K562 (cell line): ENCODE results near the gene BICDL1. TPM values are rescaled to one million over a fixed set of nuclear protein-coding genes. Genes with fewer than 3 reads are reported as not detected.

Experiments
- CEBPZ ChIP-seq: fragments of 150-350 bp; IDR thresholded peaks from 2 replicates; pipeline ENCODE4 v1.6.1; 2014; ENCODE audit warnings: low read depth, mild to moderate bottlenecking, low read length, borderline replicate concordance
- polyA plus RNA-seq, 8 experiments: library from polyadenylated mRNA; depleted of rRNA in 4 of 8; stranded (reverse) in 5 of 8; unstranded in 3 of 8; fragments of >200 nt; fragmentation: Nextera tagmentation in 2 of 8; fragmentation: Illumina TruSeq in 1 of 8; extraction: Ambion mirVana in 2 of 8; extraction: Trizol in 1 of 8; gene quantifications; 2 replicates each; pipeline versions ENCODE4 v1.2.1 to v1.2.3, GENCODE V29; 2011 to 2014; ENCODE audit warnings: inconsistent platforms in 1 of 8, missing spikeins in 1 of 8
- total RNA-seq, 7 experiments: library from RNA; depleted of rRNA in 6 of 7; stranded (reverse); fragments of >200 nt in 6 of 7; fragmentation: Illumina TruSeq in 2 of 7; extraction: Trizol in 2 of 7; gene quantifications; 2 replicates each; pipeline versions ENCODE4 v1.2.1 to v1.2.3, GENCODE V29; 2011 to 2021; ENCODE audit warnings: low replicate concordance in 1 of 7
- TF ChIP-seq, protein P1 (sequence below), 2 experiments: fragments of 450-650 bp; formaldehyde crosslinking in 1 of 2; IDR thresholded peaks; 2 replicates each; pipeline versions ENCODE4 v1.4.0 to v1.6.1; 2014 to 2020; ENCODE audit warnings: mild to moderate bottlenecking in 2 of 2, borderline replicate concordance in 1 of 2, low read depth in 1 of 2

The BICDL1 gene
- total and polyA plus RNA-seq, 9 of the 15 experiments (the other 6 are each of a cell fraction or from before 2014, with no cell fraction given), result 0.06 to 2.0 (median 0.58) TPM

GRCh38 chr12:120067084-120067869, 78.2 kb downstream of the BICDL1 start (continued):
- TF ChIP-seq, protein P1, sequence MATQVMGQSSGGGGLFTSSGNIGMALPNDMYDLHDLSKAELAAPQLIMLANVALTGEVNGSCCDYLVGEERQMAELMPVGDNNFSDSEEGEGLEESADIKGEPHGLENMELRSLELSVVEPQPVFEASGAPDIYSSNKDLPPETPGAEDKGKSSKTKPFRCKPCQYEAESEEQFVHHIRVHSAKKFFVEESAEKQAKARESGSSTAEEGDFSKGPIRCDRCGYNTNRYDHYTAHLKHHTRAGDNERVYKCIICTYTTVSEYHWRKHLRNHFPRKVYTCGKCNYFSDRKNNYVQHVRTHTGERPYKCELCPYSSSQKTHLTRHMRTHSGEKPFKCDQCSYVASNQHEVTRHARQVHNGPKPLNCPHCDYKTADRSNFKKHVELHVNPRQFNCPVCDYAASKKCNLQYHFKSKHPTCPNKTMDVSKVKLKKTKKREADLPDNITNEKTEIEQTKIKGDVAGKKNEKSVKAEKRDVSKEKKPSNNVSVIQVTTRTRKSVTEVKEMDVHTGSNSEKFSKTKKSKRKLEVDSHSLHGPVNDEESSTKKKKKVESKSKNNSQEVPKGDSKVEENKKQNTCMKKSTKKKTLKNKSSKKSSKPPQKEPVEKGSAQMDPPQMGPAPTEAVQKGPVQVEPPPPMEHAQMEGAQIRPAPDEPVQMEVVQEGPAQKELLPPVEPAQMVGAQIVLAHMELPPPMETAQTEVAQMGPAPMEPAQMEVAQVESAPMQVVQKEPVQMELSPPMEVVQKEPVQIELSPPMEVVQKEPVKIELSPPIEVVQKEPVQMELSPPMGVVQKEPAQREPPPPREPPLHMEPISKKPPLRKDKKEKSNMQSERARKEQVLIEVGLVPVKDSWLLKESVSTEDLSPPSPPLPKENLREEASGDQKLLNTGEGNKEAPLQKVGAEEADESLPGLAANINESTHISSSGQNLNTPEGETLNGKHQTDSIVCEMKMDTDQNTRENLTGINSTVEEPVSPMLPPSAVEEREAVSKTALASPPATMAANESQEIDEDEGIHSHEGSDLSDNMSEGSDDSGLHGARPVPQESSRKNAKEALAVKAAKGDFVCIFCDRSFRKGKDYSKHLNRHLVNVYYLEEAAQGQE (IDR thresholded peaks at IDR 0.05; ENCODE audit: borderline replicate concordance), result no peak
- TF ChIP-seq, protein P1 (CRISPR knock-in tag; IDR thresholded peaks at IDR 0.05; ENCODE audit: low read depth), result no peak
- no peak for TF ChIP-seq CEBPZ
